ENCODE measurements around the gene TRIM9.

TRIM9 gene

DNA sequence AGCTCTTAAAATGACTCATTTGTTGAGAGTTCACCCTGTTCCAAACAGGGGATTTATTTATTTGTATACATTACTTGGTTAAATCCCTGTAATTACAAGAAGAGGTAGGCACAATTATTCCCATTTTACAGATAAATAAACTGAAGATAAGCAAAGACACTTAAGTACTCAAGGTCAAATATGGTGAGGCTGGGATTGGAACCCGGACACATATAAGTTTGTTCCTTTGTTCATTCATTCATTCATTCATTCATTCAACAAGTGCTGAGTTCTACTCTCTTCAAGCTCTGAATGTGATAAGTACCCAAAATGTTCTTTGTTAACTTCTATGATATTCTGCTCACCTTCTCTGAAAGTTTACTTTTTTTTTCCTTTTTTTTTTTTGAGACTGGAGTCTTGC is 2.4 kb upstream of the TRIM9 start:
- Histone ChIP-seq H3K14ac (ENCODE audit: low read length in 2 of 2) (no peak overlapping the region), H3K4me2 (ENCODE audit: low read length, poor library complexity, severe bottlenecking) (no peak overlapping the region), H2BK120ac (ENCODE audit: low read depth, low read length) (no peak overlapping the region), H3K9ac (ENCODE audit: low read length) (no peak overlapping the region), H3K4me1 (ENCODE audit: control insufficient read depth, insufficient read depth, low read depth, low read length) (peaks cover 22% of the 10 kb centered on the region), H3K36me3 (ENCODE audit: control insufficient read depth in 1 of 2, insufficient read depth in 2 of 2, low read depth in 1 of 2, low read length in 2 of 2) (no peaks in the 10 kb centered on the region), H3K4me3 (ENCODE audit: insufficient read depth in 1 of 2, low read depth in 1 of 2, low read length in 2 of 2) (no peak overlapping the region), H3K79me1 (replicated peaks; ENCODE audit: low read length, poor library complexity, severe bottlenecking) (no peaks in the 10 kb centered on the region), H2BK15ac (ENCODE audit: low read depth, poor library complexity, severe bottlenecking) (no peak overlapping the region), H3K18ac (ENCODE audit: low read depth in 1 of 2, low read length in 2 of 2) (no peak overlapping the region), H3K27me3 (ENCODE audit: control insufficient read depth in 1 of 2, insufficient read depth in 1 of 2, low read length in 2 of 2) (peaks cover 16 to 19% of the 10 kb centered on the region in 2 experiments), H3K4ac (ENCODE audit: low read depth in 1 of 2, low read length in 2 of 2) (no peak overlapping the region), H2BK12ac (ENCODE audit: low read length in 2 of 2) (no peak overlapping the region), H4K91ac (ENCODE audit: low read length) (no peak overlapping the region), H3K9me3 (ENCODE audit: control insufficient read depth, low read length) (no peaks in the 10 kb centered on the region), H2AK5ac (ENCODE audit: low read length, severe bottlenecking) (no peak overlapping the region), H2AFZ (ENCODE audit: low read depth, low read length) (no peak overlapping the region), H4K8ac (ENCODE audit: low read length) (no peak overlapping the region), H2BK5ac (ENCODE audit: low read depth, low read length, poor library complexity, severe bottlenecking) (no peak overlapping the region), H3K27ac (ENCODE audit: low read length, poor library complexity, severe bottlenecking) (no peak overlapping the region), H3K23ac (ENCODE audit: low read length in 2 of 2) (no peak overlapping the region)
- 80% methylated on average over 1 of the region's 1 CpG for WGBS
- no peak for DNase-seq

DNA sequence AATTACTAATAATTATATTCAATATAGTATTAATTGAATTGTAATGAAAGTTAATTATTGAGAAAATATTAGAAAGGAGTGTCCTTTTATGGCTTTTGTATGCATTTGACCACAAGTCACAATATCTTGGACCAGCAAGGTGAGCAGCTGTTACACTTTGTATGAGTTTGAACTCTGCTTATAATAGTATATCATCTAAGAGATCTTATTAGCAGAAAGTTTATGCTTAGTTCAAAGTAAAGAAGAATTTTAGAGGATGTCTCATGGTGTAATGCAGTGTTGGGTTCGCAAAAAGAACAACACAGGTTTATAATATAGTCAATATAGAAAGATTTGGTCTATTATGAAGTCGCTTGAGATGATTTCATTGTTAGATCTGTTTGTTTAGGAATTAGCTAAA is 2.0 kb upstream of the TRIM9 start:
- Histone ChIP-seq H3K14ac (ENCODE audit: low read length in 2 of 2) (no peak overlapping the region), H2BK12ac (ENCODE audit: low read length in 2 of 2) (no peak overlapping the region), H3K4me3 (ENCODE audit: insufficient read depth in 1 of 2, low read depth in 1 of 2, low read length in 2 of 2) (no peak overlapping the region), H4K8ac (ENCODE audit: low read length) (no peak overlapping the region), H4K91ac (ENCODE audit: low read length) (no peak overlapping the region), H3K4me1 (ENCODE audit: control insufficient read depth, insufficient read depth, low read depth, low read length) (peaks cover 22% of the 10 kb centered on the region), H3K79me1 (replicated peaks; ENCODE audit: low read length, poor library complexity, severe bottlenecking) (no peaks in the 10 kb centered on the region), H3K18ac (ENCODE audit: low read depth in 1 of 2, low read length in 2 of 2) (no peak overlapping the region), H2BK15ac (ENCODE audit: low read depth, poor library complexity, severe bottlenecking) (no peak overlapping the region), H3K36me3 (ENCODE audit: control insufficient read depth in 1 of 2, insufficient read depth in 2 of 2, low read depth in 1 of 2, low read length in 2 of 2) (no peaks in the 10 kb centered on the region), H3K9ac (ENCODE audit: low read length) (no peak overlapping the region), H3K27me3 (ENCODE audit: control insufficient read depth in 1 of 2, insufficient read depth in 1 of 2, low read length in 2 of 2) (peaks cover 16 to 19% of the 10 kb centered on the region in 2 experiments), H3K23ac (ENCODE audit: low read length in 2 of 2) (no peak overlapping the region), H3K27ac (ENCODE audit: low read length, poor library complexity, severe bottlenecking) (no peak overlapping the region), H2BK120ac (ENCODE audit: low read depth, low read length) (no peak overlapping the region), H3K9me3 (ENCODE audit: control insufficient read depth, low read length) (no peaks in the 10 kb centered on the region), H2AK5ac (ENCODE audit: low read length, severe bottlenecking) (no peak overlapping the region), H3K4me2 (ENCODE audit: low read length, poor library complexity, severe bottlenecking) (no peak overlapping the region), H2AFZ (ENCODE audit: low read depth, low read length) (no peak overlapping the region), H2BK5ac (ENCODE audit: low read depth, low read length, poor library complexity, severe bottlenecking) (no peak overlapping the region), H3K4ac (ENCODE audit: low read depth in 1 of 2, low read length in 2 of 2) (no peak overlapping the region)
- WGBS = 86% methylated on average over 2 of the region's 2 CpGs
- DNase-seq = no peak

GRCh38 chr14:51095854-51096823 is 1.2 kb upstream of the TRIM9 start:
- H2BK12ac ChIP-seq (ENCODE audit: low read length in 2 of 2) = no peak overlapping the region
- peak; percentile 38 for DNase-seq
- H3K18ac ChIP-seq (ENCODE audit: low read depth in 1 of 2, low read length in 2 of 2) = peak overlapping the region in 1 of 2 experiments; percentile 72
- H2AFZ ChIP-seq (ENCODE audit: low read depth, low read length) = no peak overlapping the region
- peak overlapping the region; percentile 91 for H3K9ac ChIP-seq (ENCODE audit: low read length)
- peaks cover 22% of the 10 kb centered on the region for H3K4me1 ChIP-seq (ENCODE audit: control insufficient read depth, insufficient read depth, low read depth, low read length)
- no peaks in the 10 kb centered on the region for H3K36me3 ChIP-seq (ENCODE audit: control insufficient read depth in 1 of 2, insufficient read depth in 2 of 2, low read depth in 1 of 2, low read length in 2 of 2)
- no peak overlapping the region for H2AK5ac ChIP-seq (ENCODE audit: low read length, severe bottlenecking)
- no peak overlapping the region for H2BK5ac ChIP-seq (ENCODE audit: low read depth, low read length, poor library complexity, severe bottlenecking)
- peak overlapping the region; percentile 62 for H3K27ac ChIP-seq (ENCODE audit: low read length, poor library complexity, severe bottlenecking)
- no peak overlapping the region for H4K8ac ChIP-seq (ENCODE audit: low read length)
- H3K4me3 ChIP-seq (ENCODE audit: insufficient read depth in 1 of 2, low read depth in 1 of 2, low read length in 2 of 2) = peak overlapping the region in 1 of 2 experiments; percentile 82
- no peak overlapping the region for H4K91ac ChIP-seq (ENCODE audit: low read length)
- H3K23ac ChIP-seq (ENCODE audit: low read length in 2 of 2) = peak overlapping the region in 1 of 2 experiments; percentile 14
- no peak overlapping the region for H2BK15ac ChIP-seq (ENCODE audit: low read depth, poor library complexity, severe bottlenecking)
- H3K4me2 ChIP-seq (ENCODE audit: low read length, poor library complexity, severe bottlenecking) = peak overlapping the region; percentile 98
- 28% methylated on average over 12 of the region's 19 CpGs for WGBS
- H3K9me3 ChIP-seq (ENCODE audit: control insufficient read depth, low read length) = no peaks in the 10 kb centered on the region
- H3K14ac ChIP-seq (ENCODE audit: low read length in 2 of 2) = no peak overlapping the region
- no peak overlapping the region for H2BK120ac ChIP-seq (ENCODE audit: low read depth, low read length)
- no peak overlapping the region for H3K4ac ChIP-seq (ENCODE audit: low read depth in 1 of 2, low read length in 2 of 2)
- H3K27me3 ChIP-seq (ENCODE audit: control insufficient read depth in 1 of 2, insufficient read depth in 1 of 2, low read length in 2 of 2) = peaks cover 16 to 19% of the 10 kb centered on the region in 2 experiments
- no peaks in the 10 kb centered on the region for H3K79me1 ChIP-seq (replicated peaks; ENCODE audit: low read length, poor library complexity, severe bottlenecking)

GRCh38 chr14:51094282-51094821 is 553 bp downstream of the TRIM9 start:
- no peak overlapping the region for H3K18ac ChIP-seq (ENCODE audit: low read depth in 1 of 2, low read length in 2 of 2)
- no peak overlapping the region for H3K27ac ChIP-seq (ENCODE audit: low read length, poor library complexity, severe bottlenecking)
- DNase-seq = peak; percentile 5
- no peak overlapping the region for H3K4ac ChIP-seq (ENCODE audit: low read depth in 1 of 2, low read length in 2 of 2)
- WGBS = 7% methylated on average over 44 of the region's 46 CpGs
- H2BK120ac ChIP-seq (ENCODE audit: low read depth, low read length) = no peak overlapping the region
- H3K36me3 ChIP-seq (ENCODE audit: control insufficient read depth in 1 of 2, insufficient read depth in 2 of 2, low read depth in 1 of 2, low read length in 2 of 2) = no peaks in the 10 kb centered on the region
- no peak overlapping the region for H4K8ac ChIP-seq (ENCODE audit: low read length)
- peak overlapping the region in 1 of 2 experiments; percentile 70 for H3K23ac ChIP-seq (ENCODE audit: low read length in 2 of 2)
- H4K91ac ChIP-seq (ENCODE audit: low read length) = no peak overlapping the region
- H2AFZ ChIP-seq (ENCODE audit: low read depth, low read length) = peak overlapping the region; percentile 23
- no peaks in the 10 kb centered on the region for H3K9me3 ChIP-seq (ENCODE audit: control insufficient read depth, low read length)
- H3K4me2 ChIP-seq (ENCODE audit: low read length, poor library complexity, severe bottlenecking) = peak overlapping the region; percentile 98
- no peak overlapping the region for H2BK12ac ChIP-seq (ENCODE audit: low read length in 2 of 2)
- no peak overlapping the region for H2AK5ac ChIP-seq (ENCODE audit: low read length, severe bottlenecking)
- H3K4me3 ChIP-seq (ENCODE audit: insufficient read depth in 1 of 2, low read depth in 1 of 2, low read length in 2 of 2) = peak overlapping the region; percentile 73 to 82
- H3K9ac ChIP-seq (ENCODE audit: low read length) = peak overlapping the region; percentile 91
- H3K14ac ChIP-seq (ENCODE audit: low read length in 2 of 2) = no peak overlapping the region
- no peak overlapping the region for H2BK15ac ChIP-seq (ENCODE audit: low read depth, poor library complexity, severe bottlenecking)
- no peak overlapping the region for H2BK5ac ChIP-seq (ENCODE audit: low read depth, low read length, poor library complexity, severe bottlenecking)
- no peaks in the 10 kb centered on the region for H3K79me1 ChIP-seq (replicated peaks; ENCODE audit: low read length, poor library complexity, severe bottlenecking)
- H3K4me1 ChIP-seq (ENCODE audit: control insufficient read depth, insufficient read depth, low read depth, low read length) = peaks cover 22% of the 10 kb centered on the region
- H3K27me3 ChIP-seq (ENCODE audit: control insufficient read depth in 1 of 2, insufficient read depth in 1 of 2, low read length in 2 of 2) = peaks cover 16 to 19% of the 10 kb centered on the region in 2 experiments

Measured in mesenchymal stem cell (in vitro differentiated cells and primary cell).